Body of pancreas (tissue), 4 donors: ENCODE data around the gene SLC7A4.

Experiments used
- POLR2A ChIP-seq, 3 donors: fragments of 450-650 bp; IDR thresholded peaks; one replicate each; pipeline ENCODE4 v1.6.1; 2016; ENCODE audit warnings: antibody characterized with exemption in 3 of 3, mild to moderate bottlenecking in 2 of 3
- TF ChIP-seq, protein P1 (sequence below), 7 experiments: fragments of 450-650 bp in 4 of 7; fragments of 200-600 bp in 3 of 7; sonication (generic) in 3 of 7; IDR thresholded peaks; one replicate each; pipeline ENCODE4 v1.5.1; 2016 to 2019; ENCODE audit warnings: antibody characterized with exemption in 7 of 7

DNA sequence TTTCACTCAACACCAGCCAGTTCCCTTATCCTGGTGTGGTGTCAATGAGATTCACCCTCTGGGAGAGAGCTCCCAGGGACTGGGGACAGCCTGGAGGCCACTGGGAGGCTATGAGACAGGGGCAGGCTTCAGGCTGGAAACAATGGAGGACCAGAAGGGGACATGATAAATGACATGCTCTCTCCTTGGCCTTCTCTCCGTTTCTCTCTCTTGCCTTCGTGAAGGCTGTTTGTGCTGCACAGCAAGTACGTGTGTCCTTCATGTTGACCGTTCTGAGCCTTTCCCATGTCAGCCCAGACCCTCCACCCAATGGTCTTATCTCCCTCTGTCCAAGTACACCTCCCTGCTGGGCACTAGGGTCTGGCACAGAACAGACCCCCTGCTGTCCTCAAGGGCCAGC is 51.8 kb downstream of the SLC7A4 start:
- TF ChIP-seq, protein P1, sequence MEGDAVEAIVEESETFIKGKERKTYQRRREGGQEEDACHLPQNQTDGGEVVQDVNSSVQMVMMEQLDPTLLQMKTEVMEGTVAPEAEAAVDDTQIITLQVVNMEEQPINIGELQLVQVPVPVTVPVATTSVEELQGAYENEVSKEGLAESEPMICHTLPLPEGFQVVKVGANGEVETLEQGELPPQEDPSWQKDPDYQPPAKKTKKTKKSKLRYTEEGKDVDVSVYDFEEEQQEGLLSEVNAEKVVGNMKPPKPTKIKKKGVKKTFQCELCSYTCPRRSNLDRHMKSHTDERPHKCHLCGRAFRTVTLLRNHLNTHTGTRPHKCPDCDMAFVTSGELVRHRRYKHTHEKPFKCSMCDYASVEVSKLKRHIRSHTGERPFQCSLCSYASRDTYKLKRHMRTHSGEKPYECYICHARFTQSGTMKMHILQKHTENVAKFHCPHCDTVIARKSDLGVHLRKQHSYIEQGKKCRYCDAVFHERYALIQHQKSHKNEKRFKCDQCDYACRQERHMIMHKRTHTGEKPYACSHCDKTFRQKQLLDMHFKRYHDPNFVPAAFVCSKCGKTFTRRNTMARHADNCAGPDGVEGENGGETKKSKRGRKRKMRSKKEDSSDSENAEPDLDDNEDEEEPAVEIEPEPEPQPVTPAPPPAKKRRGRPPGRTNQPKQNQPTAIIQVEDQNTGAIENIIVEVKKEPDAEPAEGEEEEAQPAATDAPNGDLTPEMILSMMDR (IDR thresholded peaks at IDR 0.05): no peak
- no peak for TF ChIP-seq POLR2A (IDR thresholded peaks at IDR 0.05)
